Activated naive CD8-positive, alpha-beta T cell treated with anti-CD3 and anti-CD28 coated beads, Interleukin-2, amount 50 U/mL, for 24 hours (primary cell): ENCODE results near the gene CAMTA1.

ENCODE experiments used
- ATAC-seq: fragments of 150-1000 bp; cut with Tn5 transposase; one replicate; pipeline ENCODE4 v1.10.0; 2021
- DNase-seq: peaks from one replicate; pipeline ENCODE4 v3.0.0; 2021
- H3K27ac Mint-ChIP-seq: one replicate; pipeline ENCODE4 v1.8.0; 2021; ENCODE audit warnings: mild to moderate bottlenecking, mixed read lengths
- H3K27me3 Mint-ChIP-seq: one replicate; pipeline ENCODE4 v1.8.0; 2021; ENCODE audit warnings: mixed read lengths
- H3K36me3 Mint-ChIP-seq: one replicate; pipeline ENCODE4 v1.8.0; 2021; ENCODE audit warnings: low read depth, mixed read lengths
- H3K4me1 Mint-ChIP-seq: one replicate; pipeline ENCODE4 v1.8.0; 2021; ENCODE audit warnings: mixed read lengths
- H3K4me3 Mint-ChIP-seq: one replicate; pipeline ENCODE4 v1.8.0; 2021; ENCODE audit warnings: mild to moderate bottlenecking, moderate library complexity, mixed read lengths
- H3K9me3 Mint-ChIP-seq: one replicate; pipeline ENCODE4 v1.8.0; 2021; ENCODE audit warnings: mixed read lengths

CAMTA1 gene

GRCh38 chr1:7671676-7672075, 886.4 kb downstream of the CAMTA1 start:
- Mint-ChIP-seq H3K4me1 (peaks cover 7% of the 10 kb centered on the region), H3K36me3 (no peaks in the 10 kb centered on the region), H3K4me3 (no peak overlapping the region), H3K9me3 (no peaks in the 10 kb centered on the region), H3K27ac (no peak overlapping the region), H3K27me3 (peaks cover 4% of the 10 kb centered on the region)
- no peak for ATAC-seq
- no peak for DNase-seq

GRCh38 chr1:7672864-7673263, 887.6 kb downstream of the CAMTA1 start:
- H3K4me1 Mint-ChIP-seq: peaks cover 6% of the 10 kb centered on the region
- no peak overlapping the region for H3K4me3 Mint-ChIP-seq
- H3K27me3 Mint-ChIP-seq: peaks cover 4% of the 10 kb centered on the region
- no peaks in the 10 kb centered on the region for H3K36me3 Mint-ChIP-seq
- DNase-seq (no peak), ATAC-seq (no peak)
- H3K9me3 Mint-ChIP-seq: no peaks in the 10 kb centered on the region
- no peak overlapping the region for H3K27ac Mint-ChIP-seq

- peaks cover 3% of the 10 kb centered on the region for H3K4me1 Mint-ChIP-seq
Observed at GRCh38 chr1:7674972-7675371, 889.7 kb downstream of the CAMTA1 start.

GRCh38 chr1:7675431-7676273, 890.4 kb downstream of the CAMTA1 start:
- Mint-ChIP-seq H3K36me3 (no peaks in the 10 kb centered on the region), H3K4me3 (no peak overlapping the region), H3K27ac (no peak overlapping the region), H3K4me1 (peaks cover 3% of the 10 kb centered on the region), H3K9me3 (no peaks in the 10 kb centered on the region), H3K27me3 (peaks cover 2% of the 10 kb centered on the region)
- no peak for ATAC-seq
- DNase-seq: no peak

More at GRCh38 chr1:7674972-7675371, 889.7 kb downstream of the CAMTA1 start:
- no peaks in the 10 kb centered on the region for H3K9me3 Mint-ChIP-seq
- peaks cover 4% of the 10 kb centered on the region for H3K27me3 Mint-ChIP-seq
- DNase-seq: no peak
- H3K36me3 Mint-ChIP-seq: no peaks in the 10 kb centered on the region
- H3K4me3 Mint-ChIP-seq: no peak overlapping the region
- no peak for ATAC-seq
- H3K27ac Mint-ChIP-seq: no peak overlapping the region

- peaks cover 3% of the 10 kb centered on the region for H3K4me1 Mint-ChIP-seq
- no peak for DNase-seq
- H3K27ac Mint-ChIP-seq: no peak overlapping the region
- H3K27me3 Mint-ChIP-seq: peaks cover 2% of the 10 kb centered on the region
- ATAC-seq: no peak
- no peaks in the 10 kb centered on the region for H3K36me3 Mint-ChIP-seq
- H3K4me3 Mint-ChIP-seq: no peak overlapping the region
- no peaks in the 10 kb centered on the region for H3K9me3 Mint-ChIP-seq
Observed at GRCh38 chr1:7676274-7676945, 891.2 kb downstream of the CAMTA1 start.

GRCh38 chr1:7677111-7677510, 891.9 kb downstream of the CAMTA1 start:
- ATAC-seq: no peak

GRCh38 chr1:7677815-7678214, 892.6 kb downstream of the CAMTA1 start:
- ATAC-seq (no peak), DNase-seq (no peak)
- Mint-ChIP-seq H3K4me3 (no peak overlapping the region), H3K27me3 (peaks cover 2% of the 10 kb centered on the region), H3K9me3 (no peaks in the 10 kb centered on the region), H3K27ac (no peak overlapping the region), H3K4me1 (peaks cover 3% of the 10 kb centered on the region), H3K36me3 (no peaks in the 10 kb centered on the region)

More at GRCh38 chr1:7677111-7677510, 891.9 kb downstream of the CAMTA1 start:
- H3K9me3 Mint-ChIP-seq: no peaks in the 10 kb centered on the region
- peaks cover 2% of the 10 kb centered on the region for H3K27me3 Mint-ChIP-seq
- DNase-seq: no peak
- no peak overlapping the region for H3K4me3 Mint-ChIP-seq
- no peaks in the 10 kb centered on the region for H3K36me3 Mint-ChIP-seq
- H3K4me1 Mint-ChIP-seq: peaks cover 3% of the 10 kb centered on the region
- no peak overlapping the region for H3K27ac Mint-ChIP-seq

- Mint-ChIP-seq H3K4me1 (no peaks in the 10 kb centered on the region), H3K27ac (no peak overlapping the region), H3K27me3 (peaks cover 2% of the 10 kb centered on the region), H3K4me3 (peak overlapping the region; percentile 36), H3K36me3 (no peaks in the 10 kb centered on the region), H3K9me3 (no peaks in the 10 kb centered on the region)
- ATAC-seq (no peak), DNase-seq (no peak)
Observed at GRCh38 chr1:7678491-7679158, 893.4 kb downstream of the CAMTA1 start.

- ATAC-seq: no peak
- DNase-seq: no peak
- Mint-ChIP-seq H3K4me3 (peak overlapping the region; percentile 36), H3K36me3 (no peaks in the 10 kb centered on the region), H3K27ac (no peak overlapping the region), H3K27me3 (peaks cover 2% of the 10 kb centered on the region), H3K9me3 (no peaks in the 10 kb centered on the region), H3K4me1 (no peaks in the 10 kb centered on the region)
Observed at GRCh38 chr1:7679159-7679872, 894.1 kb downstream of the CAMTA1 start.

GRCh38 chr1:7679873-7680206, 894.6 kb downstream of the CAMTA1 start:
- Mint-ChIP-seq H3K4me3 (peak overlapping the region; percentile 17), H3K4me1 (no peaks in the 10 kb centered on the region), H3K27me3 (peaks cover 2% of the 10 kb centered on the region), H3K9me3 (no peaks in the 10 kb centered on the region), H3K27ac (no peak overlapping the region), H3K36me3 (no peaks in the 10 kb centered on the region)
- DNase-seq: no peak
- ATAC-seq: no peak

- DNase-seq: peak; percentile 36
- no peak overlapping the region for H3K27ac Mint-ChIP-seq
- H3K27me3 Mint-ChIP-seq: peaks cover 2% of the 10 kb centered on the region
- H3K9me3 Mint-ChIP-seq: no peaks in the 10 kb centered on the region
- H3K36me3 Mint-ChIP-seq: no peaks in the 10 kb centered on the region
- no peaks in the 10 kb centered on the region for H3K4me1 Mint-ChIP-seq
- peak overlapping the region; percentile 70 for H3K4me3 Mint-ChIP-seq
- no peak for ATAC-seq
Observed at GRCh38 chr1:7680207-7680954, 895.1 kb downstream of the CAMTA1 start.

- ATAC-seq (no peak), DNase-seq (no peak)
- H3K36me3 Mint-ChIP-seq: no peaks in the 10 kb centered on the region
- H3K9me3 Mint-ChIP-seq: no peaks in the 10 kb centered on the region
- H3K4me3 Mint-ChIP-seq: peak overlapping the region; percentile 61
- peaks cover 3% of the 10 kb centered on the region for H3K27me3 Mint-ChIP-seq
- no peak overlapping the region for H3K27ac Mint-ChIP-seq
- H3K4me1 Mint-ChIP-seq: no peaks in the 10 kb centered on the region
Observed at GRCh38 chr1:7680955-7681268, 895.7 kb downstream of the CAMTA1 start.

- no peak for ATAC-seq
- Mint-ChIP-seq H3K27me3 (peaks cover 3% of the 10 kb centered on the region), H3K36me3 (no peaks in the 10 kb centered on the region), H3K4me3 (no peak overlapping the region), H3K9me3 (no peaks in the 10 kb centered on the region), H3K4me1 (no peaks in the 10 kb centered on the region), H3K27ac (no peak overlapping the region)
- no peak for DNase-seq
Observed at GRCh38 chr1:7681401-7681800, 896.1 kb downstream of the CAMTA1 start.

- ATAC-seq: no peak
- H3K4me3 Mint-ChIP-seq: no peak overlapping the region
- DNase-seq: no peak
- H3K4me1 Mint-ChIP-seq: no peaks in the 10 kb centered on the region
- no peaks in the 10 kb centered on the region for H3K9me3 Mint-ChIP-seq
- H3K27ac Mint-ChIP-seq: no peak overlapping the region
- H3K27me3 Mint-ChIP-seq: peaks cover 3% of the 10 kb centered on the region
- H3K36me3 Mint-ChIP-seq: no peaks in the 10 kb centered on the region
Observed at GRCh38 chr1:7683521-7683920, 898.3 kb downstream of the CAMTA1 start.
